GM19395 (cell line): ENCODE results near the gene CAMK2N1.
"Not testable (repeated sequence)": the region's sequence is repeated elsewhere in the genome, so short reads cannot be mapped to it uniquely, and the experiment has no call there.

Experiments used
- ATAC-seq: cut with Tn5 transposase; IDR thresholded peaks from one replicate; pipeline ENCODE4 v1.9.1; 2021; ENCODE audit warnings: mild to moderate bottlenecking, moderate library complexity; ENCODE audit not compliant: unreplicated experiment

CAMK2N1 gene

GRCh38 chr1:20485527-20486456 is at the start of gene CAMK2N1:
CAMK2N1 (minus strand) TSS chr1:20486210; CDS start chr1:20485379, 831 bp downstream.
- ATAC-seq = no peak

- ATAC-seq = no peak
Measured at GRCh38 chr1:20534659-20535417, 48.8 kb upstream of the CAMK2N1 start.

GRCh38 chr1:20533635-20534034 is 47.6 kb upstream of the CAMK2N1 start:
- no peak for ATAC-seq

- no peak for ATAC-seq
Measured at GRCh38 chr1:20530901-20531300, 44.9 kb upstream of the CAMK2N1 start.

- ATAC-seq = no peak
Measured at GRCh38 chr1:20530306-20530705, 44.3 kb upstream of the CAMK2N1 start.

- no peak for ATAC-seq
Measured at GRCh38 chr1:20528221-20528620, 42.2 kb upstream of the CAMK2N1 start.

GRCh38 chr1:20526267-20526666 is 40.3 kb upstream of the CAMK2N1 start:
- ATAC-seq = no peak

- ATAC-seq = no peak
Measured at GRCh38 chr1:20521960-20522861, 36.2 kb upstream of the CAMK2N1 start.

GRCh38 chr1:20519609-20520262 is 33.7 kb upstream of the CAMK2N1 start:
- not testable (repeated sequence) for ATAC-seq

- ATAC-seq = no peak
Measured at GRCh38 chr1:20511518-20512428, 25.8 kb upstream of the CAMK2N1 start.

GRCh38 chr1:20508411-20508771 is 22.4 kb upstream of the CAMK2N1 start:
- no peak for ATAC-seq

GRCh38 chr1:20507564-20508410 is 21.8 kb upstream of the CAMK2N1 start, which contains the start of gene MUL1:
MUL1 (minus strand) TSS chr1:20508151; CDS start chr1:20508024, 127 bp downstream.
- peak; percentile 92 for ATAC-seq

GRCh38 chr1:20507248-20507563 is 21.2 kb upstream of the CAMK2N1 start:
- ATAC-seq = peak; percentile 22

- no peak for ATAC-seq
Measured at GRCh38 chr1:20505488-20505887, 19.5 kb upstream of the CAMK2N1 start.

GRCh38 chr1:20500716-20501115 is 14.7 kb upstream of the CAMK2N1 start:
- no peak for ATAC-seq

GRCh38 chr1:20499718-20500117 is 13.7 kb upstream of the CAMK2N1 start:
- no peak for ATAC-seq

GRCh38 chr1:20499105-20499504 is 13.1 kb upstream of the CAMK2N1 start:
- ATAC-seq = no peak

- no peak for ATAC-seq
Measured at GRCh38 chr1:20498116-20498515, 12.1 kb upstream of the CAMK2N1 start.
